ENCODE data around the gene FBXO47. TPM values are rescaled to one million over a fixed set of nuclear protein-coding genes. Genes with fewer than 3 reads are reported as not detected.
A peak's percentile ranks its signal among the peaks of the same experiment; 100 is the strongest.
"Not testable (repeated sequence)": the region's sequence is repeated elsewhere in the genome, so short reads cannot be mapped to it uniquely, and the experiment has no call there.

The FBXO47 gene
- polyA plus RNA-seq, 12 donors: not detected

DNA sequence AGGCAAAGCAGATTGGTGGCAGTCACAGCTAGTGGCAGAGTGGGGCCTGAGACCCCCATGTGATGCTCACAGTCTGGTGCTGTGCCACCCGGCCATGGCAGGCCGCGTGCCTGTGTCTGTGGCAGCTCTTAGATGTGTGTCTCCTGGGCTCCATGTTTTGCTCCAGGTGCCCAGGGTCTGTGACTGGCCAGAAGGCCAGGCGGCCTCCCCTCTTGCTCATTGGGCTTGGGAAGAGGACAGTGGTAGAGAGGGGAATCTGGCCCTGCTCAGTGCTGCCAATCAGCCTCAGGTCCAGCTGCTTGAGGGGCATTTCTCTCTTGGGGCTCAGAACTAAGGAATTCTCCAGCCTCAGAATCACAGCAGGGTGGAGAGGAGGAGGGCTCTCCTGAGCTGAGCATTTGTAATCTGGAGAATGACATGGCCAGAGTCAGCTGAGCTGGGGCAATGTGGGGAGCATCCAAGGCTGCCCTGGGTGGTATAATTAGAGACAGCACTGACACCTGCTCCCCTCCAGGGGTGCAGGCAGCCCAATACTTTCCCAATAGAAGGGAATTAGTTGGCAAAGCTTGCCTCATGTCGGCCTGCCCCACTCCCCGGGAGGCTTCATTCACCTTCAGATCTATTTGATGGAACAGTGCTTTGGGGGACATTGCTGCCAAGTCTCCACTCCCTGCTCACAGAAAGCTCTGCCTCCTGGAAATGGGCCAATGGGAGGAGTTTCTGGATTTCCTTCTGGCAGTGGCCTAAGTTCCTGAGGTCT, 44.5 kb downstream of the FBXO47 start:
- peak; percentile 85 for DNase-seq

DNA sequence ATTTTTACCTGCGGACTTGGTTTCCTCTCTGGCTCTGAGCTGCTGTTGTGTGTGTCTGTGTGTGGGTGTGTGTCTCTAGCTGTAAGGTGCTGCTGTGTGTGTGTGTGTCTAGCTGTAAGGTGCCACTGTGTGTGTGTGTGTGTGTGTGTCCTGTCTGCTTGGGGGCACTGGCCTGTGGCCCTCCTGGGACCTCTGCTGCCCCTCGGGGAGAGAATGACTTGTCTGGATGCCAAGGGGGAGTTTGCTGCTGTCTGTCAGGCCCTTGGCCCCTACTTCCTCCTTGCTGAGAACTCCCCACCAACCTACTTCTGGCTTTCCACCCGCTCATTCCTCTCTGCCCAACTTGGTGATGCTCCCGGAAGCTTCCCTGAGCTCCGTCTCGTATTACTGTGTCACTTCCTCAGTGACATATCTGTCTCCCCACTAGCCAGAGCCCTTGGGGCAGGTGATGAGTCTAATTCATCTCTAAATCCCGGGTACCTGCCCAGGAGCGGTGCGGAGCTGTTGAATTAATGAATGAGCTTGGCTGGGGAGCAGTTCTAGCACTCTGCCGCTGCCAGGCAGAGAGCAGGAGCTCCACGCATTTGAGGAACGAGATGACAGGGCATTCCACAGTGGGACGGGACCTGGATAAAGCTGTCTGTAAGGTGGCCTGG, 45.3 kb downstream of the FBXO47 start:
- no peak for DNase-seq

DNA sequence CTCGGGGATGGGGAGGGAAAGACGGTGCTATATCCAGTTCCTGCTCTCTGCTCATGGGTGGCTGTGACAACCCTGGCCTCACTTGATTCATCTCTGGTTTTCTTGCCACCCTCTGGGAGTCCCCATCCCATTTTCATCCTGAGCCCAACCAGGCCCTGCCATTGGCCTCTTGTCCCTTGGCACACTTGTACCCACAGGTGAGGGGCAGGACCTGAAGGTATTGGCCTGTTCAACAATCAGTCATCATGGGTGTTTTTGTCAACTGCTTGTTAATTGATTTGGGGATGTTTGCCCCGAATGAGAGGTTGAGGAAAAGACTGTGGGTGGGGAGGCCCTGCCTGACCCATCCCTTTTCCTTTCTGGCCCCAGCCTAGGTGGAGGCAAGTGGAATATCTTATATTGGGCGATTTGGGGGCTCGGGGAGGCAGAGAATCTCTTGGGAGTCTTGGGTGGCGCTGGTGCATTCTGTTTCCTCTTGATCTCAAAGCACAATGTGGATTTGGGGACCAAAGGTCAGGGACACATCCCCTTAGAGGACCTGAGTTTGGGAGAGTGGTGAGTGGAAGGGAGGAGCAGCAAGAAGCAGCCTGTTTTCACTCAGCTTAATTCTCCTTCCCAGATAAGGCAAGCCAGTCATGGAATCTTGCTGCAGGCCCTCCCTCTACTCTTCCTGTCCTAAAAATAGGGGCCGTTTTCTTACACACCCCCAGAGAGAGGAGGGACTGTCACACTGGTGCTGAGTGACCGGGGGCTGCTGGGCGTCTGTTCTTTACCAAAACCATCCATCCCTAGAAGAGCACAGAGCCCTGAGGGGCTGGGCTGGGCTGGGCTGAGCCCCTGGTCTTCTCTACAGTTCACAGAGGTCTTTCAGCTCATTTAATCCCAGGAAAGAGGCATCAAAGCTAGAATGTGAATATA, 46.6 kb downstream of the FBXO47 start:
- no peak for DNase-seq

DNA sequence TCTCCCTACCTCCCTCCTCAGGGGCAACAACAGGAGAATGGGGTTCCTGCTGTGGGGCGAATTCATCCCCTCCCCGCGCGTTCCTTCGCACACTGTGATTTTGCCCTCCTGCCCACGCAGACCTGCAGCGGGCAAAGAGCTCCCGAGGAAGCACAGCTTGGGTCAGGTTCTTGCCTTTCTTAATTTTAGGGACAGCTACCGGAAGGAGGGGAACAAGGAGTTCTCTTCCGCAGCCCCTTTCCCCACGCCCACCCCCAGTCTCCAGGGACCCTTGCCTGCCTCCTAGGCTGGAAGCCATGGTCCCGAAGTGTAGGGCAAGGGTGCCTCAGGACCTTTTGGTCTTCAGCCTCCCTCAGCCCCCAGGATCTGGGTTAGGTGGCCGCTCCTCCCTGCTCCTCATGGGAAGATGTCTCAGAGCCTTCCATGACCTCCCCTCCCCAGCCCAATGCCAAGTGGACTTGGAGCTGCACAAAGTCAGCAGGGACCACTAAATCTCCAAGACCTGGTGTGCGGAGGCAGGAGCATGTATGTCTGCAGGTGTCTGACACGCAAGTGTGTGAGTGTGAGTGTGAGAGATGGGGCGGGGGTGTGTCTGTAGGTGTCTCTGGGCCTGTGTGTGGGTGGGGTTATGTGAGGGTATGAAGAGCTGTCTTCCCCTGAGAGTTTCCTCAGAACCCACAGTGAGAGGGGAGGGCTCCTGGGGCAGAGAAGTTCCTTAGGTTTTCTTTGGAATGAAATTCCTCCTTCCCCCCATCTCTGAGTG, 47.7 kb downstream of the FBXO47 start:
- DNase-seq: no peak

DNA sequence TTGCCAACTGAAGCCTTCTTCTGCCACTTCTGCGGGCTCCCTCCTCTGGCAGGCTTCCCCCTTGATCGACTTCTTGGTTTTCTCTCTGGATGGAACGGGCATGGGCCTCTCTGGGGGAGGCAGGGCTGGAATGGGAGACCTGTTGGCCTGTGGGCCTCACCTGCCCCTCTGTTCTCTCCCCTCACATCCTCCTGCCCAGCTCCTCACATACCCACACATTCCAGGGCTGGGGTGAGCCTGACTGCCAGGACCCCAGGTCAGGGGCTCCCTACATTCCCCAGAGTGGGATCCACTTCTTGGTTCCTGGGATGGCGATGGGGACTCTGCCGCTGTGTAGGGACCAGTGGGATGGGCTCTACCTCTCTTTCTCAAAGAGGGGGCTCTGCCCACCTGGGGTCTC, 48.3 kb downstream of the FBXO47 start:
- no peak for DNase-seq

DNA sequence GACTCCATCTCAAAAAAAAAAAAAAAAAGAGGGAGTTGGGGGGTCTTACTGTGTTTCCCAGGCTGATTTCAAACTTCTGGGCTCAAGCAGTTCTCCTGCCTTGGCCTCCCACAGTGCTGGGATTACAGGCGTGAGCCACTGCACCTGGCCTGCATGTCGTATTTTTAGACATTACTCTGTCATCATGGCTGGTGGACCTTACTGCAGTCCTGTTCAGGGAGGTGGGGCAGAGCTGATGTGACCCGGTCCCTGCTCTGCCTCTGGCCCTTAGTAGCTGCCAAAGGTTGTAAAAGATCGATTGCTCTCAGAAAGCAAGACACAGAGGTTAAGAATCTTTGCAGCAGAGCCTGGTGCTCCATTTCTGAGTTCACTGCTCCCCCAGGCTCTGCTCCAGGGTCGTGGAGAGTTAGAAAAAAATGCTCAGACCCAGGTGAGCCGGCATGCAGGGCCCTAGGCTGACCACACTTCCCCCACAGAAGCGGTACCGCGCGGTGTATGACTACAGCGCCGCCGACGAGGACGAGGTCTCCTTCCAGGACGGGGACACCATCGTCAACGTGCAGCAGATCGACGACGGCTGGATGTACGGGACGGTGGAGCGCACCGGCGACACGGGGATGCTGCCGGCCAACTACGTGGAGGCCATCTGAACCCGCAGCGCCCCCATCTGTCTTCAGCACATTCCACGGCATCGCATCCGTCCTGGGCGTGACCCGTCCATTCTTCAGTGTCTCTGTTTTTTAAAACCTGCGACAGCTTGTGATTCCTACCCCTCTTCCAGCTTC, 48.9 kb downstream of the FBXO47 start:
- no peak for DNase-seq

DNA sequence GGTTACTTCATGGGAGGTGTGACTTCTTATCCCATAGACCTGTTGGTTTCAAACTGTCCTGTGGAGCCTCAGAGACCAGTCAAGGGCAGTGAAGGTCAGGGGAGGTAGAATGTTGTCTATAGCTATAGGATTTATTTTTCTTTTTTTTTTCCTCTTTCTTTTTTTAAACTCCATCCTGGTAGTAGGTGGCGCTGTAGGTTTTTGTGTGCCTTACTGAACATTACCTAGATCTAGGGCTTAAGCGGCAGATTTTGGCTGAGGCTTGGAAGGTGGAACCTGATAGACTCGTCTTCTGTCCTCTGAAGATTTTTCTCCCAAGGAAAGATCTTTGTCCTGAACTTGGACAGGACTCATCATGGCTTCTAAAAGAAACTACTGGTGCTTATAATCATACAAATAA, 49.9 kb downstream of the FBXO47 start:
- DNase-seq: no peak

DNA sequence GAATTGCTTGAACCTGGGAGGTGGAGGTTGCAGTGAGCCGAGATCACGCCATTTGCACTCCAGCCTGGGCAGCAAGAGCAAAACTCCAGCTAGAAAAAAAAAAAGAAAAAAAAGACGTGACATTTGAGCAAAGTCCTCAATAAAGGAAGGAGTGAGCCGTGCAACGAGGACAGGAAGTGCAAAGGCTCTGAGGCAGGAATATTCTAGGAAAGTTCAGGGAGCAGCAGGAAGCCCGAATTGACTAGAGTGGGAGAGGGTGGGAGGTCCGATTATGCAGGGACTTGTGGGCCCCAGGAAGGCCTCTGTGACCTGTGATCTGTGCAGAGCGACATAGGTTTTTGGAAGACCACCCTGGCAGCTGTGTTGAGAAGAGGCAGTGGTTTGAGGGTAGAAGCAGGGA, 50.4 kb downstream of the FBXO47 start:
- DNase-seq: no peak

DNA sequence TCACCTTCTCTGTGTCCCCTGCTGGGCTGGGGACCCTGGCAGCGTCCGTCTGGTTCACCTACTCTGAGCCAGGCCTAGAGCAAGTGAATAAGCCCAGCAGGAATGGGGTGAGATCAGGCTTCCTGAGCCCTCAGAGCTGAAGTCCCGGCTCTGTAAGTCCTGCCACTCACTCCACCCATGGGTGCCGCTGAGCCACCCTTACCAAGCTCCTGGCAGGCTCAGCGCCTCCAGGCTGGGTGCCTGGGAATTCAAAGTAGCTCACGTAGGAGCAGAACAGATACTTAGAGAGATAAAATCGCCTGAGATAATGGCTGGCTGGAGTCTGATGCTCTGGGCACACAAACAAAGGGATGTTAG, 51.6 kb downstream of the FBXO47 start:
- DNase-seq: no peak

DNA sequence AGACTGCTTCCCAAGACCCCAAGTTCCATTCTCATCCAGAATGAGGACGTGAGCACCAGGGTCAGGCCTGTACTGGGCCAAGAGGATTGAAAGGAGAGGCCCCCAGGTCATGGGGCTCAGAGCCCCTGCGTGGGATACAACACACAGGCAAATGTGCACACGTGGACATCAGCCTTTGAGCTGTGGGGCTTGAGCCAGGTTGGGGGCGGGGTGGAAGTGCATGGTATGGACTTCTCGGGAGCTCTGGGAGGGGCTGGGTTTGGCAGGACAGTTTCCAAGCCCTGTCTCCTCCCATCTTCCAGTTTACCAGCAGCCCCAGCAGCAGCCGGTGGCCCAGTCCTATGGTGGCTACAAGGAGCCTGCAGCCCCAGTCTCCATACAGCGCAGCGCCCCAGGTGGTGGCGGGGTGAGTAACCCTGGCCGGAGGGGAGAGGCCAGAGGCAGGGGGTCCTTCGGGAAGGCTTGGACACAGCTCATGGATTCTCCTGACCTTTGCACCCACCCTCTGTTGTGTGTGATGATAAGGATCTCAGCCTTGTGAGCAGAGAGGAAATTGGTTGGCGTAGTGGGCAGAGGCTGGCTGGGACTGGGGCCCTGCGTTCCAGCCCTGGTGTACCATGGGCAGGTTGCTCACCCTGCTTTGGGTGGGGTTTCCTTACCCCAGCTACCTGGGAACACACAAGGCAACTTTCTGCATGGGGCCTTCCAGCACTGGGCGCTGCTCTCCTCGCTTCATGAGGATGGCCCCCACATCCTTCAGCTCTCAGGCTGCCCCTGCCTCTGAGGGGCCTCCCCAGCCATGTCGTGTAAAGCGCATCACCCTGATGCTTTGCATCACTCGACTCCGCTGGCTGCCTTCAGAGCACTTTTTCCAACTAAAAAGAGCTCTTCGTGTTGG, 52.2 kb downstream of the FBXO47 start:
- no peak for DNase-seq

DNA sequence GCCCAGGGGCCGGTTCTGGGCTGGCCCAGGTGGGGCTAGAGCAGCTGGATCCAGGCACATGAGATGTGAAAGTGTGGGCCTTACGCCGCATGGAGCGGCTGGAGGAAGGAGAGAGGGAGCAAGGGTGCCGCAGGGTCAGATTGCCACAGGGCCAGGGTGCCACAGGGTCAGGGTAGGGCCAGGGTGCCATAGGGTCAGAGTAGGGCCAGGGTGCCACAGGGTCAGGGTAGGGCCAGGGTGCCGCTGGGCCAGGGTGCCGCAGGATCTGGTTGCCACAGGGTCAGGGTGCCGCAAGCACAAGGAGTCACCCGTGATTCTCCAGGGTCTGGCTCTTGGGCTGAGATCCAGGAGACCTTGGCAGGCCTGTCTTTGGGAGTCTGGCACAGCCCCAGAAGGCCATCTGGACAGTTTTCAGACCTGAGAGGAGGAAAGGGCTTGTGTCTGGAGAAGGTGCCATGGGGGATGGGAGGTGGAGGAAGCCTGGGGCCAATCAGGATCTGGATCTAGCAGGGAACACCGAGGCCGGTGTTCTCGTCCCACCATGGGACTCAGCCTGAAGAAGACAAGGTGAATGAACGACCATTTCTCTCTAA, 54.9 kb downstream of the FBXO47 start:
- no peak for DNase-seq

DNA sequence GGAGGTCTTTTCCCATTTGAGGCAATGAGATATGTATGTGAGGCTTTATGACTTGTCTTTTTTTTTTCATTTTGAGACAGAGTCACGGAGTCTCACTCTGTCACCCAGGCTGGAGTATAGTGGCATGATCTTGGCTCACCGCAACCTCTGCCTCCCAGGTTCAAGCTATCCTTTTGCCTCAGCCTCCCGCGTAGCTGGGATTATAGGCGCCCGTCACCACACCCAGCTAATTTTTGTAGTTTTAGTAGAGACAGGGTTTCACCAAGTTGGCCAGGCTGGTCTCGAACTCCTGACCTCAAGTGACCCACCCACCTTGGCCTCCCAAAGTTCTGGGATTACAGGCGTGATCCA, 55.5 kb downstream of the FBXO47 start:
- DNase-seq: not testable (repeated sequence)

DNA sequence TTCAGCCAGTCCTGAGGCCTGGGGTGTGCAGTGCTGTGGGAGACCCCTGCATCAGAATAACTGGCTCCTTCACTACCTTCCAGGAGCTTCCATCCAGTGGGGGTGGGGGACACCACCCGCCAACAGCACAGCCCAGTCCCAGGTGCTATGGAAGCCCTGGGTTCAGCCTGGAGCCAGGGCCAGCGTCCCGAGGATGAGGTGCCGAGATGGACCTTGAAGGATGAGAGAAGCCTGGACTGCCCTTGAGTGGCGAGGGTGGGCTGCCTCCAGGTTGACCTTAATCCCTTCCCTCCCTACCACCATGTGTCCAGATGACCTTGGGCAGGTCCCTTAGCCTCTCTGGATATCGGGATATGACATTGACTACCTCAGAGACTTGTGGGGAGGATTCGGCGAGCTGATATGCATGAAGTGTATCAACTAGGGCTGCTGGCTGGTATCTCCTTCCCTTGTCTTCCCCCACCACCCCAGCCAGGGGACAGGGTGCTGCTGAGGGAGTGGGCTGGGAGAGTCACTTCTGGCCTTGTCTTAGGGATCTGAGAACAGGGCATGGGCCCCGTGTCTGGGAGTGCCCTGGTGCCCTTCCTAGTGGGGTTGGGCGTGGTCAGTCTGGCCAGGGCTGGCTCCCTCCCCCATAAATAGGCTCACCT, 56.0 kb downstream of the FBXO47 start:
- DNase-seq: no peak

DNA sequence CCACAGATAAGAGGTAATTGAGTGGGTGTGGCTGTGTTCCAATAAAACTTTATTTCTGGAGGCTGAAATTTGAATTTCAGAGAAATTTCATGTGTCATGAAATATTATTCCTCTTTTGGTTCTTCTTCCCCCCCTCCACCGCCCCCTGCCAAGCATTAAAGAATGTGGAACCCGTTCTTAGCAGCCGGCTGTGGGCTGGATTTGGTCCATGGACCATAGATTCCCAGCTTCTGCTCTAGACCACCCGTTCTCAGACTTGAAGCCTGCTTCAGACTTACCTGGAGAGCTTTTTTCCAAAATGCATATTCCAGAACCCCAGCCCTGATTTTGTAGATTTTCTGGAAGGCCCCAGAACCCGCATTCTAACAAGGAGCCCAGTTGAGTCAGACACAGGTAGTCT, 56.9 kb downstream of the FBXO47 start:
- DNase-seq: no peak

DNA sequence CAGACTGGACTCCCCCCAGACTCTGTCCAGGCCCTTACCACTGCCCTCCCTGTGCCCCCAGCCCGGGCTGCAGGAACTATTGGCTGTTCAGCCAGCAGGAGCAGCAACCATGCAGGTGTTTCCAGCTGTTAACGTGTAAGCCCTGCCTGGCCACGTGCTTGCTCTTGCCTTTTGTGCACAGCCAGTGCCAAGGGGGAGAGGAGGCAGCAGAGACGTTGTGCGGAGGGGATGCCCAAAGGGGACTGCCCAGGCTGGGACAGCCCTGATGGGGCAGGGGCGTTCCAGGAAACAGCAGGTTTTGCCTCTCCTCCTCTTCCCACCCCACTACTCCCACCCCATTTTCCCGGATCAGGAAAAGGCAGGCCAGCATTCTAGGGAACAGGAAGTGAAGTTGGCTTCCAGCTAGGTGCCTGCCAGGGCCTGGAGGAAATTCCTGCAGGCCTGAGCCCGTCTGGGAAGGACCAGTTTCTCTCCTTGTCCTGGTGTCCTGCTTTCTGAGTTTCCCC, 58.5 kb downstream of the FBXO47 start:
- no peak for DNase-seq

DNA sequence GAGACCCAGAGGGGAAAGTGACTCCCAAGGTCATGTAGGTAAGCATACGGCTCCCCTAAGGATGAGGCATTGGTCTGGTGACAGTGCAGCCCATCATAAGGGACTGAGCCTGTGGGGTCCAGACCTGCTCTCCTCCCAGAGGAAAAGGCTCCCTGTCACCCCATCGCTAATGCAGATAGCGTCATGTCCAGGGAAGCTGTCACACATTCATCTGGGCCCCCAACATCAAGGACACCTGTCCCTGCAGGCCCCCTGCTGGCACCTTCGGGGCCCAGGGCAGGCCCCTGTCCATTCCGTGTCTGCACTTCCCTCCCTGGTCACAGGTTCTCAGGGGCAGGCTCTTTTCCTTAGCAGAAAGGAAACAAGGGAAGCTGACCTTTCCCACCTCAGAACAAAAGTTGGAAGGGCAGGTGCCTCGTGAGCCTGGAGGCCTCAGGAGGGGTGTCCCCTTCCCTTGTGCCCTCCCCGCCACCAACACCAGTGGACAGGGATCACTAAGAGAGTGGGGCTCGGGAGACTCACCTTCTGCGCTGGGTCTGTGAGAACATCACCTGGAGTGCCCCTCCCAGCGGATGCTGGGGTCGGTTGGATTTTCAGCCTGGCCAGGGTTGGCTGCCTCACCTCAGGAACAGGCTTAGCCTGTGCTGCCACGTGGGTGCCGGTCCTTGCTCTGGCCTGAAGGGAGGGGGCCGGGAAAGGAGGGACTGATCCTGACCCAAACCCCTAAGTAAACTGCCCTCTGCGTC, 59.1 kb downstream of the FBXO47 start:
- no peak for DNase-seq

DNA sequence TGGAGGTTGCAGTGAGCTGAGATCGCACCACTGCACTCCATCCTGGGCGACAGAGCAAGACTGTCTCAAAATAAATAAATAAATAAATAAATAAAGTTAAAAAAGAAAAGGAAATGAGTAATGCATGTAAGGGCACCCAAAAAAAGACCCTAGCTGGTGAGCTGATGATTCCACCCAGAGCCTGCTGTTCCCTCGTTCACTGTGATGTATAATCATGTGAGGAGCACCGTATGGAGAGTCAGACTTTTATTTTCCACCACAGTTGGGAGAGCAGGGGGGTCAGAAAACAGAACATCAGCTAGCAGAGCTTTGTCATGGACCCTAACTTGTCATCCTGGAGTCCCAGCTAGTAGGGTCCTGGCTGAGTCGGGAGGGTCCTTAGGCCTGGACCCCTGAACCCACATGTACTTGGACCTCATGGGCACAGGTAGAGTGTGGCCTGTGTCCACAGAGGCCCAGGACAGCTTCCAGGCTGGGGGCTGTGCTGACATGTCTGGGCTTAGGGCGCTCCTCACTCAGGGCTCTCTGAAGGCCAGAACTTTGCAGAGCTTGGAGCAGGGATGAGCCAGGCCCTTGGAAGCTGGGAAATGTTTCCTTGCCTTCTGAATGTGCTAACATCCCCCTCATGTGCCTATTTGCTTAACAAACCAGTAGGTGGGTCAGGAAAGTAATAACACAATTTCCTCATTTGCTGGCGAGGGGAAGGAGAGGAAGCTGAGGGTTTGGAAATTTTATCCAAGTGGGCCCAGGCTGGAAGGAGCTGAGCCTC, 60.6 kb downstream of the FBXO47 start:
- no peak for DNase-seq
